ENCODE results near the gene GPR162.

Gene GPR162

GRCh38 chr12:6824085-6824775 is 2.6 kb downstream of the GPR162 start:
- DNase-seq = no peak

GRCh38 chr12:6824901-6825381 is 3.3 kb downstream of the GPR162 start:
- DNase-seq = no peak

- DNase-seq = peak; percentile 80
These were observed 3.9 kb downstream of the GPR162 start for GRCh38 chr12:6825398-6826124.

- no peak for DNase-seq
These were observed 4.6 kb downstream of the GPR162 start for GRCh38 chr12:6826125-6826733.

- DNase-seq = no peak
These were observed 5.3 kb downstream of the GPR162 start for GRCh38 chr12:6826734-6827436.

- peak; percentile 55 for DNase-seq
These were observed 5.9 kb downstream of the GPR162 start for GRCh38 chr12:6827437-6827911.

GRCh38 chr12:6827982-6828780 is 6.6 kb downstream of the GPR162 start, which contains the start of gene P3H3:
Gene P3H3 (plus strand): TSS chr12:6828407. CDS start chr12:6828441, 34 bp downstream.
- DNase-seq = no peak

GRCh38 chr12:6828781-6829535 is 7.3 kb downstream of the GPR162 start:
- DNase-seq = peak; percentile 56

GRCh38 chr12:6829536-6830220 is 8.1 kb downstream of the GPR162 start:
- no peak for DNase-seq

GRCh38 chr12:6830286-6830890 is 8.8 kb downstream of the GPR162 start:
- no peak for DNase-seq

- no peak for DNase-seq
These were observed 9.4 kb downstream of the GPR162 start for GRCh38 chr12:6830999-6831398.

- no peak for DNase-seq
These were observed 9.9 kb downstream of the GPR162 start for GRCh38 chr12:6831450-6831995.

GRCh38 chr12:6832125-6832524 is 10.5 kb downstream of the GPR162 start:
- no peak for DNase-seq

- no peak for DNase-seq
These were observed 11.7 kb downstream of the GPR162 start for GRCh38 chr12:6833189-6833890.

GRCh38 chr12:6834254-6834653 is 12.6 kb downstream of the GPR162 start:
- no peak for DNase-seq

GRCh38 chr12:6834873-6835272 is 13.3 kb downstream of the GPR162 start:
- no peak for DNase-seq

- DNase-seq = no peak
These were observed 15.2 kb downstream of the GPR162 start for GRCh38 chr12:6836851-6837250.

- no peak for DNase-seq
These were observed 15.9 kb downstream of the GPR162 start for GRCh38 chr12:6837370-6838060.

- no peak for DNase-seq
These were observed 17.2 kb downstream of the GPR162 start for GRCh38 chr12:6838854-6839253.
